GM21529 (cell line): ENCODE data around the gene MELK.
A peak's percentile ranks its signal among the peaks of the same experiment; 100 is the strongest.
"Not testable (repeated sequence)": the region's sequence is repeated elsewhere in the genome, so short reads cannot be mapped to it uniquely, and the experiment has no call there.

ENCODE experiments used
- ATAC-seq: cut with Tn5 transposase; IDR thresholded peaks from one replicate; pipeline ENCODE4 v1.9.1; 2021; ENCODE audit not compliant: unreplicated experiment

The MELK gene

GRCh38 chr9:36572515-36573418 lies at the start of gene MELK:
TSS of gene MELK (plus strand) at chr9:36572895. CDS start at chr9:36581682, 8,787 bp downstream.
- peak; percentile 78 for ATAC-seq

- no peak for ATAC-seq
Measured at GRCh38 chr9:36530224-36530623, 42.5 kb upstream of the MELK start.

- ATAC-seq = no peak
Measured at GRCh38 chr9:36532353-36532752, 40.3 kb upstream of the MELK start.

- ATAC-seq = not testable (repeated sequence)
Measured at GRCh38 chr9:36533726-36534125, 39.0 kb upstream of the MELK start.

GRCh38 chr9:36535107-36535506 lies 37.6 kb upstream of the MELK start:
- no peak for ATAC-seq

- no peak for ATAC-seq
Measured at GRCh38 chr9:36537861-36538260, 34.8 kb upstream of the MELK start.

- ATAC-seq = no peak
Measured at GRCh38 chr9:36542355-36542754, 30.3 kb upstream of the MELK start.

- ATAC-seq = no peak
Measured at GRCh38 chr9:36543916-36544315, 28.8 kb upstream of the MELK start.

- ATAC-seq = no peak
Measured at GRCh38 chr9:36547598-36547997, 25.1 kb upstream of the MELK start.

GRCh38 chr9:36548454-36548853 lies 24.2 kb upstream of the MELK start:
- ATAC-seq = no peak

GRCh38 chr9:36550135-36550534 lies 22.6 kb upstream of the MELK start:
- no peak for ATAC-seq

GRCh38 chr9:36550631-36551098 lies 22.0 kb upstream of the MELK start:
- peak; percentile 60 for ATAC-seq

GRCh38 chr9:36551129-36551528 lies 21.6 kb upstream of the MELK start:
- no peak for ATAC-seq

- ATAC-seq = peak; percentile 45
Measured at GRCh38 chr9:36551910-36552309, 20.8 kb upstream of the MELK start.

- no peak for ATAC-seq
Measured at GRCh38 chr9:36559036-36559695, 13.5 kb upstream of the MELK start.

- no peak for ATAC-seq
Measured at GRCh38 chr9:36560771-36561170, 11.9 kb upstream of the MELK start.

GRCh38 chr9:36562801-36563200 lies 9.9 kb upstream of the MELK start:
- not testable (repeated sequence) for ATAC-seq

GRCh38 chr9:36566813-36567221 lies 5.9 kb upstream of the MELK start:
- no peak for ATAC-seq

GRCh38 chr9:36568681-36569080 lies 4.0 kb upstream of the MELK start:
- ATAC-seq = not testable (repeated sequence)

GRCh38 chr9:36571333-36571732 lies 1.4 kb upstream of the MELK start:
- no peak for ATAC-seq

- not testable (repeated sequence) for ATAC-seq
Measured at GRCh38 chr9:36574045-36574444, 1.4 kb downstream of the MELK start.

GRCh38 chr9:36575411-36575882 lies 2.8 kb downstream of the MELK start:
- no peak for ATAC-seq
